Adrenal gland (tissue), 5 donors: ENCODE results near the gene NT5C1B.

Experiments used
- CTCF ChIP-seq, 6 experiments: fragments of 450-650 bp in 4 of 6; fragments of 200-600 bp in 2 of 6; sonication (generic) in 1 of 6; IDR thresholded peaks; 1 replicate in 5 of 6; 2 replicates in 1 of 6; pipeline versions ENCODE4 v1.5.1 to v1.8.0; 2016 to 2021; ENCODE audit warnings: antibody characterized with exemption in 6 of 6, mild to moderate bottlenecking in 2 of 6, moderate library complexity in 1 of 6
- POLR2A ChIP-seq, 2 donors: fragments of 450-650 bp; IDR thresholded peaks; one replicate each; pipeline ENCODE4 v1.6.1; 2017; ENCODE audit warnings: antibody characterized with exemption in 2 of 2, mild to moderate bottlenecking in 2 of 2, moderate library complexity in 1 of 2
- donor health status: DM: no; HTN: no; CAD: no.

- TF ChIP-seq POLR2A (IDR thresholded peaks at IDR 0.05) (peak; percentile 70 to 74), CTCF (IDR thresholded peaks at IDR 0.05) (no peak)
These were observed 29.2 kb downstream of the NT5C1B start, which contains the start of gene RDH14 for GRCh38 chr2:18560031-18560796.
